Erythroblast (primary cell): Measurements from ENCODE around the gene SPN.

ENCODE experiments used
- GATA1 ChIP-seq: IDR thresholded peaks from 2 replicates; pipeline ENCODE4 v1.6.1; 2011; ENCODE audit warnings: low read depth, mild to moderate bottlenecking, control low read depth, low read length, moderate library complexity
- POLR2A ChIP-seq: IDR thresholded peaks from 2 replicates; pipeline ENCODE4 v1.6.1; 2011; ENCODE audit warnings: mild to moderate bottlenecking, low read length

DNA sequence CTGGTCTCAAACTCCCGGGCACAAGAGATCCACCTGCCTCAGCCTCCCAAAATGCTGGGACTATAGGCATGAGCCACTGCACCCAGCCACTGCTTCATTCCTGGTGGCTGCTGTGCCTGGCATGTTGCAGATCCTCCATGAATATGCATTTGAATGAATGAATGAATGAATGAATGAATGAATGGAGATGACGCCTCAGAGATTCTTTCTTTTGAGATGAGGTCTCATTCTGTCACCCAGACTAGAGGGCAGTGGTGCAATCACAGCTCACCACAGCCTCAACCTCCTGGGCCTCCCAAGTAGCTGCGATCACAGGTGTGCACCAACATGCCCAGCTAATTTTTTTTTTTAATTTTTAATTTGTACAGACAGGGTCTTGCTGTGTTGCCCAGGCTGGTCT is 5.2 kb downstream of the SPN start:
- TF ChIP-seq POLR2A (no peak), GATA1 (no peak)
